GM18873 (cell line): ENCODE results near the gene FTHL17.
A peak's percentile ranks its signal among the peaks of the same experiment; 100 is the strongest.

Experiments used
- ATAC-seq: cut with Tn5 transposase; IDR thresholded peaks from one replicate; pipeline ENCODE4 v1.9.1; 2021; ENCODE audit warnings: mild to moderate bottlenecking, moderate library complexity, moderate number of reproducible peaks; ENCODE audit not compliant: unreplicated experiment, low FRiP score

The FTHL17 gene

DNA sequence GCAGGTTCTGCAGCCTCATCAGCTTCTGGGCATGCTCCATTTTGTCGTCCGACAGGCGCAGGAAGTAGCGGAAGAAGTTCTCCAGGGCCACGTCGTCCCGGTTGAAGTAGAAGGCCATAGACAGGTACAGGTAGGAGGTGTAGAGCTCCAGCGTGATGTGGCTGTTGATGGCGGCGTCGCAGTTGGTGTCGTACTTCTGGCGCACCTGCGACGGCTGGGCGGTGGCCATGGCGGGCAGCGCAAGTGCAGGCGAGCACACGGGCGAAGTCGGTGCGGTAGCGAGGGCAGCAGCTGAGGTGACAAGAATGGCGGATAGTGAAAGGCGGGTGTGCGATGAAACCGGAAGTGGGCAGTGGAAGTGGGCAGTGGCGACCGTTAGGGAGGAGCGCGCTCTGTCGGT, at the start of gene FTHL17:
FTHL17 (minus strand) TSS at position 317 of the 400 bp plus-strand sequence; CDS start at position 229, 88 bp downstream.
- ATAC-seq: no peak

DNA sequence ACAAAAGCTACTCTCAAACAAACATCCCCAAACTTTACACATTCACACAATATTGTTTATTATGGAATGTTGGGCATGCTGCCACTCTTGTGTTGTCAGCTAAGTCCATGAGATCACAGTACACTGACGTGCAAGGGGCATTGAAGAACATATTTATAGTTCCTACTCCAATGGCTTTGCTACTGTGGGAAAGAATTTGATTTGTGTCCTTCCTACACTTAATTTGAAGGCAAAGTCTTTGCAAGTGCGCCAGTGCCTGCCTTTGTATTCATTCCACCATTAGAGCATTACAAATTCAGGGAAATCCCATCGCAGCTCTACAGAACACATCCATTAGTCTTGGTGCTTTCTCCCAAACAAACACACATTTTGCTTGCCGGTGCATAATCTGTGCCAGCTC, 45.4 kb upstream of the FTHL17 start:
- no peak for ATAC-seq

DNA sequence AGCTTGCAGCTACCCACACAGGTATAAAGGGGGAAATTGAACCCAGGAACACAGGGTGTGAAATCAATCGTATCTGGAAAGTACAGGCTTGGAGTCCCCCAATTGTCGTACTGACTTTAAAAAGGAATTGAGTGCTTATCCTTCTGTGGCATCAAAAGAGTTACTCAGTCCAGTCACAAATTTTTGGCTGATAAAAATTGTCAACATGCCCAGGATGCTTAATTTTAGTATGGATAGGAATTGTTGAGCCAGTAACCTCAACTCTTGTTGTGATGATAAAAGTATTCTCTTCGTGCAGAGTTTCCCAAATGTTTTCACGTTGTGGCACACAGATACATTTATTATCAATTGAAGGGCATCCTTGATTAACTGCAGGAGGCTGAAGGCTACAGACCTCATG, 43.6 kb upstream of the FTHL17 start:
- no peak for ATAC-seq

DNA sequence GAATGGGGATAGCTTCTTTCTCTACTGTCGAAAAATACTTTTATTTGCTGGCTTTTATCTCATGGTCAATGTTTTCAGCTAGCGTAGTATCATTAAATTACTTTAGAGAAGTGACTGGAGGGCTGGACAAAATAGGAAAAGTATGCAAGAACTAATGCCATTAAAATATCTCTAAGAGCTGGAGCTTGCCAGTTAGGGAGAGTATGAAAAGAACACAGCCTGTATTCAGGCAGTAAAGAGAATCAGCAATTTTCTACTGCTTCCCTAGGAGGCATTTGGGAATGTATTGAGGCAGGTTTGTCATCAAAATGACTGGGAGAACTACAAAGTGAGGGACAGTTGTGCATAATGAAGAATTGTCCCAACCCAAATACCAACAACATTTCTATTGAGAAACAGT, 43.0 kb upstream of the FTHL17 start:
- no peak for ATAC-seq

DNA sequence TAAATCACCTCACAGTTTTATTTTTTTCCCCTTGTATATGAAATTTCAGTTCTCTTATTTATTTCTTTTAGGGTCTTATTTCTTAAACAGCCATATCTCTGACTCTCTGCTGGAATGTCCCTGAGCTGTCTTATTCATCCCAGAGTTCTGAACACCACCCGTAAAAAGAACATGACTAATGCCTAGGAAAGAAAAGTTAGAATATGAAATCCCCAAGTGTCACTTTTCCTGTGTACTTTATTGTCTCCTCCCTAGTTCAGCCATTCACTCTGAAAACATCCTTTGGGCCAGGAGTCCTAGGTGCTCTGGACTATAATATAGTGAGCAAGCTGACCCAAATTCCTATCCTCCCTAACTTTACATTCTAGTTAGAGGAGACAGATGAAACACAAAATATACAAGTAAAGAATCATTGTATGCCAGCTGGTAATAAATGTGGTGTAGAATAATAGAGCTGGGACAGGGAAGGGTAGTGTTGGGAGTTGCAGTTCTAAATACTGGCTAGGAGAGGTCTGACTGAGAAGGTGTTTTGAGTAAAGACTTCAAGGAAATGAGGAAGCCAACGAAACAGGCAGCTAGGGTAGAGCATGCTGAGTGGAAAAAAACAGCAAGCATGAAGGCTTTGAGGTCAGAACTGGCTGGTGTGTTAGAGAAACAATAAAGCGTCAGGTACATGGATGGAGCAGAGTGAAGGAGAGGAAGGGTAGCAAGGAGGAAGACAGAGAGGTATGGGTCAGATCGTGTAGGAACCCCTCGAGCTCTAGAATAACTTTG, 40.6 kb upstream of the FTHL17 start:
- ATAC-seq: no peak

- ATAC-seq: no peak
Observed at GRCh38 chrX:31110657-31111056, 38.8 kb upstream of the FTHL17 start.

- peak; percentile 84 for ATAC-seq
Observed at GRCh38 chrX:31099536-31100090, 27.8 kb upstream of the FTHL17 start.

GRCh38 chrX:31098079-31098478, 26.2 kb upstream of the FTHL17 start:
- ATAC-seq: no peak

GRCh38 chrX:31093639-31093975, 21.8 kb upstream of the FTHL17 start:
- no peak for ATAC-seq

GRCh38 chrX:31092970-31093638, 21.3 kb upstream of the FTHL17 start:
- ATAC-seq: peak; percentile 62

DNA sequence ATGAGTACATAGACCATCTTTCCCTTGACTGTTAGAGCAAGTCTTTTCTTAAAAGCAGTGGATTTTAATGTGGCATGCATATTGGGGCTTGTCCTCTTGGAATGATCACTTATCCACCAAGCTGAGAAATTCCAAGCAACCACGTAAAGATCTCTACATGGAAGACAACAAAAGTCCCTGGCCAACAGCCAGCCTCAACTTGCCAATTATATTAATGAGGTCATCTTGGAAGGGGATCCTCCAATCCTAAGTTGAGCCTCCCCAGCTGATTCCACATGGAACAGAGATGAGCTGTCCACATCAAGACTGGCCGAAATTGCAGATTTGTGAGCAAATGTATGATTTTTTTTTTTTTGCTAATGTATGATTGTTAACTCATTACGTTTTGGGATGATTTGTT, 20.6 kb upstream of the FTHL17 start:
- no peak for ATAC-seq

DNA sequence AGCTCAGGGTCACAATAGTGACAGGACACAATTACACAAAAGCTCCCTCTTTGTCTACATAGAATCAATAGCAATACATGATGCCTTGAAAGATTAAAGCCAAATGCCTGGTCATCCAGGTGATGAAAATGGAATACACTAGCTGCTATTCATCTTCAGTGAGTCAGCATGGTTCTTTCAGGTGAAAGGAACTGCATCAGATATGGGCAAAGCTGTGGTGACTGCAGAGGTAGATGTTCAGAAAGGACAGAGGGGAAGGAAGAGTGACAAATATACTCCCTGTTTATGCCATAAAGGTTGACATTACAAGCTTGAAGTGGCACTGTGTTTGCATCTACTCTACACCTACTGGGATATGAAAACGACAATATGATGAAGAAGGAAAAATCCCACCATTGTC, 20.0 kb upstream of the FTHL17 start:
- ATAC-seq: no peak

DNA sequence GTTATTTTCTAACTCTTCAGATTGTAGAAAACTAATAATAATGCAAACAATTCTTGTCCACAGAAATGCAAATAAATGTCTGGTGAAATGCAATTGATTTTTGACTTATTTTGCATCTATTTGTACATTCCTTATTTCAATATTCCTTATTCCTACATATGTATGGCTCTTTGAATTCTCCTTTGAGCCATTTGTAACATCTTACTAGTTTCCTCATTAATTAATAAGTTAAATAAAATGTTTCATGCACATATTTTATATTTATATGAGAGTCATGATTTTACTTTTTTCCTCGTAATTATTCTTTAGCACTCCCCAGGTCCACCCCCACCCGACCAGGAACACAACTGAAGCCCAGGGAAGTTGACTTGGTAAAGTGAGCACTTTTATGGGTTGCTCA, 2.7 kb upstream of the FTHL17 start:
- no peak for ATAC-seq

- ATAC-seq: no peak
Observed at GRCh38 chrX:31071262-31071661, 579 bp downstream of the FTHL17 start.

GRCh38 chrX:31070057-31070468, 1.8 kb downstream of the FTHL17 start:
- ATAC-seq: no peak

GRCh38 chrX:31063114-31063513, 8.7 kb downstream of the FTHL17 start:
- no peak for ATAC-seq

DNA sequence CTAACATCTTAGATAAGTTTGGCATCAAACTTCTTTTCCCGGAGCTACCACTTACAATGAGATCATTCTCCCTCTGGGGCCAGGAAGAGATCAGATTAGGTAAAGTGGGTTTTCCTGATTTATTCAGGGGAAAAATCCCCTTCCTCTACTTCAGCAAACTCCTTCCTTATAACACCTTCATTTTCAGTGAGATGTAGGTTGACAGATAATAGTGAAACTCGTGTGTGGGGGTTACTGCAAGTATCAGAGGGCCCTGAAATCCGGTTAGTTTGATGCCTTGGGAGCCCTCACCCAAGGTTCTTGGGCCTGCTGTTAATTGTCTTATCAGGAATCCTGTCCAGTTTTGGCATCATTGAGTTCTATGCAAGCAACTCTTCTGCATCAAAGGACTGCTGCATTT, 10.8 kb downstream of the FTHL17 start:
- no peak for ATAC-seq

DNA sequence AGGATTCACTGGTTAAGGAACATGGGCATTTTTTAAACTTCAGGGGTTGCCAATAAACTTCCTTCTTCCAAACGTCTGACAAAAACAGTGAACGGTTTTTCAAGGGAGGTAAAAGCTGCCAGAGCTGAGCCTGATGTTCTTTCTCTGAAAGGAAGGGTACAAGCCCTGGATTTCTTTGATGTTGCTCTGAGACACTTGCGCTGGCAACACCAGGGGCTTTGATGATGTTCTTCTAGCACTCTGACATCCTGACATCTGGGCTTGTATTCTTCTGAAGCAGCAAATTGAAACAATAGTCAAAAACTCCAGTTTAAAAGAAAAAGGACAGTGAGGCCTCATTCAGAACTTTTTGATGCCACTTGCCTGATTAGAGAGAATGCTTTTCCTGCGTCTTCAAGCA, 11.8 kb downstream of the FTHL17 start:
- no peak for ATAC-seq

DNA sequence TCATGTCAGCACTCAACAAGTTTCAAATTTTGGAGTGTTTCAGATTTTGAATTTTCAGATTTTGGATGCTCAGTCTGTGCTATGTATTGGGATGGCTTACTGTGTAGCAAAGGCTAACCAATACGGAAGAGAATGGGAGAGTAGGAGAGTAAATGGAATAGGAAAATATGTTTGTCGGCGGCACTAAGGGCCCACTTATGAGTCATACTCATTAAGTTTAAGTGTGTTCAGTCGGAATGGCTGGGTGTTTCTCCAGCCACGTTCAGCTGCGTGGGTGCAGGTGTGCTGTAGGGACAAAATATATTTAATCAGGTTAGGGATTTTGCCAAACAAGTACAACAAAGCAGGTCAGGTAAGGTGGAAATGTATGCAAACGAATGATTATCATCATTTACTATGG, 13.6 kb downstream of the FTHL17 start:
- no peak for ATAC-seq

GRCh38 chrX:31057691-31058090, 14.2 kb downstream of the FTHL17 start:
- no peak for ATAC-seq

DNA sequence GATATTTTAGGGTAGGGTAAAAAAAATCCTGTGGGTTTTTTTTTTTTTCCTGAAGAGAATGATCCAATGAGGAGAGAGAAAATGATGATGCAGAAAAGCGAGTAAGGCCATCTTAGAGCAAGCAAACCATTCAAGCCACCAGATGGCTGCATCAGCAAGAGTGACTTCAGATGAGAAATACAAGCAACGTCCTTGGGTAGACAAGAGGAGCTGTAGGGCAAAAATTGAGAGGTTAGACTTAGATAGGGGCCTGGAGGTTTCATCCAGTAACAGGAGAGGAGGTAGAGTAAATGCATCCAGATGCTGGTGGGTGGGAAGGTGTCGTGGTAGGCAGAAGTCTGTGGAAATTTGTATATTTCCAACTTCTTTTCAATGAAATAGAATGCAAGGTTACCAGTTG, 14.6 kb downstream of the FTHL17 start:
- no peak for ATAC-seq

DNA sequence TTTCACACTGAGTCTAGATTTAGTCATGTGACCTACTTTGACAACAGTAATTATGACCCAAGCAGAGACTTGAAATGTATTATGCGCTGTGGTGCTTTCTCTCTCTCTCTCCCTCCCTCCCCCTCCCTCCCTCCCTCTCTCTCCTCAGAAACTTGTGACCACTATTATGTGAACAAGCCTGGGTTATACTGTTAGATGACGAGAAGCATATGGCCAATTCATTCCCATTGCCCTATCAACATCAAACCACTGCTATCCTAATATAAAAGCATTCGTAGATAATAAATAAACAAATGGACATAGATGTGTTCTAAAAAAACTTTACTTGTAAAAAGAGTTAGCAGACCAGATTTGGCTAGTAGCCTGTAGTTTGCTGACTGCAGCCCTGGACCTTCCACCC, 18.2 kb downstream of the FTHL17 start:
- ATAC-seq: no peak
